Mammary epithelial cell (primary cell): ENCODE measurements around the gene C12orf60.

ENCODE experiments used
- CTCF ChIP-seq, 2 donors: IDR thresholded peaks in 1 of 2; conservative IDR thresholded peaks in 1 of 2; 2 replicates each; pipeline ENCODE4 v1.5.1; 2011 to 2012; ENCODE audit warnings: inconsistent platforms in 2 of 2, low read length in 2 of 2, mild to moderate bottlenecking in 2 of 2, control low read depth in 1 of 2, low read depth in 1 of 2; ENCODE audit not compliant: insufficient read depth in 1 of 2; ENCODE audit errors: extremely low read depth in 1 of 2
- EZH2 ChIP-seq: IDR thresholded peaks from 2 replicates; pipeline ENCODE4 v1.6.1; 2012; ENCODE audit warnings: low read length, inconsistent platforms, borderline replicate concordance

DNA sequence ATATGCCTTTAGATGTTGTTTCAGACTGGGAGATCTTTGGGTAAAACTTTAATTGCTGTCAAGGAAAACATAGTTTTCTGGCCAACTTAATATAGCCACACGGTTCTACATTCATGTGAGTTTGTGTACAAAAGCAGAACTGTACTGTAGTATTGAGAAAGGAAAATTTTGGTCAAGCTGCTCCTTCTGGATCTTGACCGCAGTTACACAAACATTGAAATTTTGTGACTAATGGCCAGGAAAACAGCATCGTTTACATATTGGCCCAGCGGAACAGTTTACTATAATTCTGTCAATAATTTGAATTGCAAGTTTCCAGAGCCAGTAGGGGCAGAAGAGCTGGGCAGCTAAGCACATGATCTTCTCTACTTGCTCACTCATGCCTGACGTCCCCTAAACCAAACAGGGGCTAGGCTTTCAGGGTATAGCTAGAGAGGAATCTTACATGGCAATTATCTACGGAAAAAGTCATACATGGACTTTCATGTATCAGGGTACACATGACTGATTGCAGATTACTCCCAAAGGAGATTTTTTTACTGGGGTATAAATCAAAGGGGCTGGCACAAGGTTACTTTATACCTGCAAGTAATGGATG is 51.2 kb downstream of the C12orf60 start:
- TF ChIP-seq CTCF (conservative IDR thresholded peaks at IDR 0.05 in 1 of 2, IDR thresholded peaks at IDR 0.05 in 1 of 2; ENCODE audit: extremely low read depth in 1 of 2, insufficient read depth in 1 of 2, low read depth in 1 of 2, low read length in 2 of 2) = no peak
- no peak for TF ChIP-seq EZH2
